Fibroblast of lung (primary cell): ENCODE results near the gene CYP51A1. TPM values are rescaled to one million over a fixed set of nuclear protein-coding genes. Genes with fewer than 3 reads are reported as not detected.

ENCODE experiments used
- DNase-seq, 2 donors: peaks; one replicate each; pipeline versions ENCODE4 v3.0.0 to v3.0.0-alpha.2; 2010; ENCODE audit warnings: low read depth in 2 of 2
- H2AFZ ChIP-seq: 2 replicates; pipeline ENCODE4 v1.5.1; 2012; ENCODE audit warnings: low read length, control low read depth, inconsistent platforms
- H3K27ac ChIP-seq: 2 replicates; pipeline ENCODE4 v1.5.1; 2011; ENCODE audit warnings: low read length, control low read depth; ENCODE audit not compliant: insufficient read depth
- H3K27me3 ChIP-seq: 2 replicates; pipeline ENCODE4 v1.5.1; 2011; ENCODE audit warnings: mild to moderate bottlenecking, low read length; ENCODE audit not compliant: control insufficient read depth, insufficient read depth
- H3K36me3 ChIP-seq: 2 replicates; pipeline ENCODE4 v1.5.1; 2011; ENCODE audit warnings: low read length; ENCODE audit not compliant: control insufficient read depth, insufficient read depth
- H3K4me1 ChIP-seq: 2 replicates; pipeline ENCODE4 v1.5.1; 2011; ENCODE audit warnings: low read length; ENCODE audit not compliant: control insufficient read depth, insufficient read depth; ENCODE audit errors: extremely low read depth
- H3K4me2 ChIP-seq: 2 replicates; pipeline ENCODE4 v1.5.1; 2011; ENCODE audit warnings: low read length, control low read depth; ENCODE audit not compliant: insufficient read depth; ENCODE audit errors: extremely low read depth
- H3K4me3 ChIP-seq, 4 experiments: fragments of 200-600 bp in 1 of 4; sonication (generic) in 1 of 4; replicated peaks in 1 of 4; 2 replicates each; pipeline ENCODE4 v1.5.1; 2011 to 2016; ENCODE audit warnings: low read length in 4 of 4, low read depth in 3 of 4, mild to moderate bottlenecking in 3 of 4, control low read depth in 2 of 4, inconsistent platforms in 1 of 4, mixed read lengths in 1 of 4; ENCODE audit not compliant: insufficient read depth in 1 of 4; ENCODE audit errors: control extremely low read depth in 1 of 4
- H3K79me2 ChIP-seq: 2 replicates; pipeline ENCODE4 v1.5.1; 2012; ENCODE audit warnings: mild to moderate bottlenecking, low read length, inconsistent platforms; ENCODE audit not compliant: control insufficient read depth, insufficient read depth
- H3K9ac ChIP-seq: 2 replicates; pipeline ENCODE4 v1.5.1; 2011; ENCODE audit warnings: mild to moderate bottlenecking, low read length, control low read depth; ENCODE audit not compliant: insufficient read depth
- H3K9me3 ChIP-seq: 2 replicates; pipeline ENCODE4 v1.5.1; 2012; ENCODE audit warnings: low read depth, low read length; ENCODE audit not compliant: control insufficient read depth, insufficient read depth
- H4K20me1 ChIP-seq: 2 replicates; pipeline ENCODE4 v1.5.1; 2011; ENCODE audit warnings: low read length; ENCODE audit not compliant: control insufficient read depth, insufficient read depth; ENCODE audit errors: extremely low read depth
- EZH2 ChIP-seq: IDR thresholded peaks from 2 replicates; pipeline ENCODE4 v1.5.1; 2012; ENCODE audit warnings: low read length, control low read depth, mild to moderate bottlenecking; ENCODE audit errors: missing control alignments
- polyA plus RNA-seq, 2 donors: library from polyadenylated mRNA; depleted of rRNA in 1 of 2; stranded (reverse) in 1 of 2; unstranded in 1 of 2; fragments of >200 nt; gene quantifications; 2 replicates each; pipeline ENCODE4 v1.2.1, GENCODE V29; 2011 to 2012; ENCODE audit warnings: missing spikeins in 1 of 2
- total RNA-seq: library from RNA; depleted of rRNA; stranded (reverse); fragments of >200 nt; gene quantifications from 2 replicates; pipeline ENCODE4 v1.2.1, GENCODE V29; 2014
- TF ChIP-seq, protein P1 (sequence below), 2 donors: IDR thresholded peaks in 1 of 2; conservative IDR thresholded peaks in 1 of 2; 1 replicate in 1 of 2; 2 replicates in 1 of 2; pipeline ENCODE4 v1.5.1; 2011 to 2012; ENCODE audit warnings: low read length in 2 of 2, control low read depth in 1 of 2, inconsistent platforms in 1 of 2, low read depth in 1 of 2, mild to moderate bottlenecking in 1 of 2

Gene CYP51A1
- total and polyA plus RNA-seq, 2 donors (not counting 1 experiment from before 2014, with no cell fraction given) = 50.0 to 784 TPM

DNA sequence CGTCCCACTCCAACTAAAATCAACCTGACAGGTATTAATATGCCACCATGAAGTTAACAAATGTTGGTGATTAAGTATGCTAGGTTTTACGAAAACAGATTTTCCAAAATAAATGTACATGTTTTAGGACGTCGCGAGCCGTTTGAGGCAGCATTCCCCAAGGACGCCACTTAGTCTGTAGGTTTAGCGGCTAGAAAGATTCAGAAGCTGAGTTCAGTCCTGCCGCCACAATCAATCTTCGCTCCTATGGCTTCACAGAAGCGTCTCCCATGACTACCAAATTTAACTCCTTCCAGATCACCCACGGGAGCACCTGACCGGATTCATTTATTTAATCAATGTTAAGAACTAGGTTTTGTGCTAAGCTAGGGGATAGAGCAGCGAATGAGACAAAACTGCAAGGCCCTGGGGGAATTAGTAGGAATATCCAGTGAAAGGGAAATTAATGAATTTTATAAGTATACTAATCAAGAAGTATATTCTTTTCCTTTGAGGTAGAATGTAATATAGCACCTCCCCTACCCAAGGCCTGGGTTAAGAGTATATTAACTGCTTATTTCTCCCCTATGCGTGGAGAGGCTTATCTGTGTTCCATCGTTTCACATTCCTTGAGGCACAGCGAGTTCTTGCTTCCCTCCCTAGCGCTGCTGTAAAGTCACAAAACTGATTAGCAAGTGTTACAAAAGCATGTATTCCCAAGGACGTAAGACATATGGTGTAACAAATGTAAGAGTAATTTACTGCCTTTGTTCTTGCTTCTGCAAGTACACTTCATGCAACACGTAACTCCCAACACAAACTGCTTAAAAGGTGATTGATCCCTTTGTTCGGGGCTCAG lies 994 bp upstream of the CYP51A1 start:
- Histone ChIP-seq H3K4me3 (peak overlapping the region; percentile 77 to 96 (median 86)), H2AFZ (peak overlapping the region; percentile 90), H3K4me1 (peaks cover 5% of the 10 kb centered on the region), H3K9ac (peak overlapping the region; percentile 95), H3K79me2 (peaks cover 37% of the 10 kb centered on the region), H3K9me3 (no peaks in the 10 kb centered on the region), H4K20me1 (no peaks in the 10 kb centered on the region), H3K36me3 (peaks cover 4% of the 10 kb centered on the region), H3K27ac (peak overlapping the region; percentile 95), H3K27me3 (no peaks in the 10 kb centered on the region), H3K4me2 (peak overlapping the region; percentile 73)
- DNase-seq = peak; percentile 34 to 39
- no peak for TF ChIP-seq EZH2
- TF ChIP-seq, protein P1, sequence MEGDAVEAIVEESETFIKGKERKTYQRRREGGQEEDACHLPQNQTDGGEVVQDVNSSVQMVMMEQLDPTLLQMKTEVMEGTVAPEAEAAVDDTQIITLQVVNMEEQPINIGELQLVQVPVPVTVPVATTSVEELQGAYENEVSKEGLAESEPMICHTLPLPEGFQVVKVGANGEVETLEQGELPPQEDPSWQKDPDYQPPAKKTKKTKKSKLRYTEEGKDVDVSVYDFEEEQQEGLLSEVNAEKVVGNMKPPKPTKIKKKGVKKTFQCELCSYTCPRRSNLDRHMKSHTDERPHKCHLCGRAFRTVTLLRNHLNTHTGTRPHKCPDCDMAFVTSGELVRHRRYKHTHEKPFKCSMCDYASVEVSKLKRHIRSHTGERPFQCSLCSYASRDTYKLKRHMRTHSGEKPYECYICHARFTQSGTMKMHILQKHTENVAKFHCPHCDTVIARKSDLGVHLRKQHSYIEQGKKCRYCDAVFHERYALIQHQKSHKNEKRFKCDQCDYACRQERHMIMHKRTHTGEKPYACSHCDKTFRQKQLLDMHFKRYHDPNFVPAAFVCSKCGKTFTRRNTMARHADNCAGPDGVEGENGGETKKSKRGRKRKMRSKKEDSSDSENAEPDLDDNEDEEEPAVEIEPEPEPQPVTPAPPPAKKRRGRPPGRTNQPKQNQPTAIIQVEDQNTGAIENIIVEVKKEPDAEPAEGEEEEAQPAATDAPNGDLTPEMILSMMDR (conservative IDR thresholded peaks at IDR 0.05 in 1 of 2, IDR thresholded peaks at IDR 0.05 in 1 of 2; ENCODE audit: low read depth in 1 of 2, low read length in 2 of 2) = no peak

DNA sequence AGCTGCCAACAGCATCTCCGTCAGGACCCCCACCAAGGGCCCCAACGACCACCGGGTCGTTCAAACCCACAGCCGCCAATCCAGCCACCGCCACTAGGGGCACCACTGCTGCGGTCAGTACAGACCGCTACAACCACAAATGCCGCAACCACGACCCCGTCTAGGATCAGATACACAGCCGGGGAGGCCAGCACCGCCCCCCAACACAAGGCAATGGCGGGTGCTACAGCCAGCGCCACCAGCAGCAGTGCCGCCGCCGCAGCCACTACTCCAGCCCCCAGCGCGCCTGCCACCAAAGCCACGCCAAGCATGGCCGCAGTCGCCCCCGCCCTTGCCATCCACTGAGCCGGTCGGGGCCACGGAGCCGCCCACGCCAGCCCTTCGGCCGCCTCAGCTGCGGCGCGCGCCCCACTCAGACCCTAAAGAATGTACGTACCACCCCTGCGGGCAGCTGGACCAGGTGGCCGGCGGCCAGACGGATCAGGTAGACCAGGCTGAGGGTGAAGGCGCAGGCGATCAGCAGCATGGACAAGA lies 473 bp downstream of the CYP51A1 start:
- Histone ChIP-seq H3K9me3 (no peaks in the 10 kb centered on the region), H3K27ac (peak overlapping the region; percentile 95), H3K9ac (peak overlapping the region; percentile 95), H2AFZ (peak overlapping the region; percentile 90), H4K20me1 (no peaks in the 10 kb centered on the region), H3K4me3 (peak overlapping the region; percentile 77 to 96 (median 86)), H3K4me1 (peaks cover 5% of the 10 kb centered on the region), H3K36me3 (peaks cover 6% of the 10 kb centered on the region), H3K79me2 (peaks cover 45% of the 10 kb centered on the region), H3K4me2 (peak overlapping the region; percentile 81), H3K27me3 (no peaks in the 10 kb centered on the region)
- peak; percentile 65 to 79 for DNase-seq
- TF ChIP-seq EZH2 = no peak
- TF ChIP-seq, protein P1 (conservative IDR thresholded peaks at IDR 0.05 in 1 of 2, IDR thresholded peaks at IDR 0.05 in 1 of 2; ENCODE audit: low read depth in 1 of 2, low read length in 2 of 2) = peak; percentile 76 to 84

DNA sequence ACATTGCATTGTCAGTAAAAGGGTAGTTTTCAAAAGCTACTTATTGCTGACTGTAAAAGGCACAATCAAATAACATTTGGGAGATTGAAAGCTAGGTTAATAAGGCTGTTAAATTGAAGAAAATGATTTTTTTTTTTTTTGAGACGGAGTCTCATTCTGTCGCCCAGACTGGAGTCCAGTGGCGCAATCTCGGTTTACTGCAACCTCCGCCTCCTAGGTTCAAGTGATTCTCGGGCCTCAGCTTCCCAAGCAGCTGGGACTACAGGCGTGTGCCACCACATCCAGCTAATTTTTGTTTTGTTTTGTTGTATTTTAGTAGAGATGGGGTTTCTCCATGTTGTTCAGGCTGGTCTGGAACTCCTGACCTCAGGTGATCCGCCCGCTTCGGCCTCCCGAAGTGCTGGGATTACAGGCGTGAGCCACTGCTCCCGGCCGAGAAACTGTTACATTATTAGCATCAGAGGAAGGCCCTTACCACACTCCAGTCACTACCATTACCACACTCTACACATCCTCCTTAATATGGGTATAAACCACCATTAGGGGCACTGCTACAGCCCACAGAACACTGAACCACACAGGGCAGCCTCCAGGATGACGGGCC lies 1.0 kb downstream of the CYP51A1 start:
- TF ChIP-seq EZH2 = no peak
- TF ChIP-seq, protein P1 (conservative IDR thresholded peaks at IDR 0.05 in 1 of 2, IDR thresholded peaks at IDR 0.05 in 1 of 2; ENCODE audit: low read depth in 1 of 2, low read length in 2 of 2) = no peak
- H3K36me3 ChIP-seq = peaks cover 6% of the 10 kb centered on the region
- no peaks in the 10 kb centered on the region for H3K27me3 ChIP-seq
- H3K9me3 ChIP-seq = no peaks in the 10 kb centered on the region
- peak overlapping the region; percentile 81 for H3K4me2 ChIP-seq
- H2AFZ ChIP-seq = peak overlapping the region; percentile 90
- peaks cover 5% of the 10 kb centered on the region for H3K4me1 ChIP-seq
- peak overlapping the region; percentile 77 to 96 (median 86) for H3K4me3 ChIP-seq
- peak; percentile 27 to 46 for DNase-seq
- peak overlapping the region; percentile 95 for H3K27ac ChIP-seq
- H4K20me1 ChIP-seq = no peaks in the 10 kb centered on the region
- peaks cover 45% of the 10 kb centered on the region for H3K79me2 ChIP-seq
- H3K9ac ChIP-seq = peak overlapping the region; percentile 95
